ENCODE results near the gene ARID3B.

- TF ChIP-seq CTCF (IDR thresholded peaks at IDR 0.05) (no peak), POLR2A (IDR thresholded peaks at IDR 0.05) (no peak)
These were observed 2.0 kb downstream of the ARID3B start for GRCh38 chr15:74543043-74543422.

Data from vagina (tissue), 2 donors.